ENCODE measurements around the gene CRAT. TPM values are rescaled to one million over a fixed set of nuclear protein-coding genes. Genes with fewer than 3 reads are reported as not detected.

CRAT gene
- total RNA-seq: 61.3 and 63.0 TPM in 2 replicates

GRCh38 chr9:129110740-129111527 is at the start of gene CRAT, which contains the start of gene PTPA:
Gene CRAT, minus strand, starts transcription at chr9:129110793. Its CDS starts 284 bp downstream, at chr9:129110509.
Gene PTPA, plus strand, starts transcription at chr9:129111415. Its CDS starts 186 bp downstream, at chr9:129111601.

GRCh38 chr9:129080601-129081387 is 29.8 kb downstream of the CRAT start, which contains the start of gene DOLPP1:
Gene DOLPP1, plus strand, starts transcription at chr9:129081111. Its CDS starts 21 bp downstream, at chr9:129081132.

Other genes with a start within 250 kb of the CRAT start
- gene KYAT1, start 228.8 kb downstream of the CRAT start, total RNA-seq: 2.6 and 3.2 TPM in 2 replicates
- gene LRRC8A, start 228.7 kb downstream of the CRAT start, total RNA-seq: 30.5 and 31.8 TPM in 2 replicates
- 33.5 and 39.1 TPM in 2 replicates for gene PHYHD1, start 189.8 kb downstream of the CRAT start, total RNA-seq
- 20.7 and 21.4 TPM in 2 replicates for gene DOLK, start 163.2 kb downstream of the CRAT start, total RNA-seq
- gene NUP188, start 163.1 kb downstream of the CRAT start, total RNA-seq: 32.4 and 53.9 TPM in 2 replicates
- 15.3 and 16.7 TPM in 2 replicates for gene SH3GLB2, start 82.5 kb downstream of the CRAT start, total RNA-seq
- gene MIGA2, start 74.2 kb downstream of the CRAT start, total RNA-seq: 14.8 and 23.4 TPM in 2 replicates
- gene DOLPP1, start 29.7 kb downstream of the CRAT start, total RNA-seq: 8.5 and 10.0 TPM in 2 replicates
- 59.8 and 61.5 TPM in 2 replicates for gene PTPA, start 622 bp upstream of the CRAT start, total RNA-seq
- gene IER5L, start 67.5 kb upstream of the CRAT start, total RNA-seq: 71.9 and 97.2 TPM in 2 replicates